SK-MEL-5 (cell line): ENCODE data around the gene SLC22A23. TPM values are rescaled to one million over a fixed set of nuclear protein-coding genes. Genes with fewer than 3 reads are reported as not detected.

Experiments used
- DNase-seq: peaks from one replicate; pipeline ENCODE4 v3.0.0-alpha.2; 2016; ENCODE audit warnings: low read depth, low spot score
- in situ Hi-C: cut with HindIII; loops from 2 replicates; pipeline ENCODE4 v1.10.0; 2016; ENCODE audit warnings: low sequenced_read_pairs, high pct_unique_total_duplicates, low pct_unique_long_range_greater_than_20kb
- total RNA-seq: library from RNA; depleted of rRNA; stranded (reverse); fragments of >200 nt; shearing (Covaris generic); gene quantifications from 2 replicates; pipeline ENCODE4 v1.2.3, GENCODE V29; 2014

SLC22A23 gene
- total RNA-seq, 1 experiment from 2014 or later: 6.2 TPM

GRCh38 chr6:3483675-3484074 lies 26.8 kb upstream of the SLC22A23 start:
- in situ Hi-C loops: no loop called here
- DNase-seq: no peak

- no peak for DNase-seq
- in situ Hi-C loops: no loop called here
Observed at GRCh38 chr6:3482869-3483268, 26.0 kb upstream of the SLC22A23 start.

GRCh38 chr6:3481640-3482039 lies 24.8 kb upstream of the SLC22A23 start:
- in situ Hi-C loops: no loop called here
- DNase-seq: no peak

- DNase-seq: no peak
- in situ Hi-C loops: no loop called here
Observed at GRCh38 chr6:3480009-3480408, 23.2 kb upstream of the SLC22A23 start.

GRCh38 chr6:3473773-3474172 lies 16.9 kb upstream of the SLC22A23 start:
- in situ Hi-C loops: no loop called here
- no peak for DNase-seq

GRCh38 chr6:3471711-3472110 lies 14.9 kb upstream of the SLC22A23 start:
- no peak for DNase-seq
- in situ Hi-C loops: no loop called here

GRCh38 chr6:3471286-3471685 lies 14.4 kb upstream of the SLC22A23 start:
- no peak for DNase-seq
- in situ Hi-C loops: no loop called here

GRCh38 chr6:3468585-3468984 lies 11.7 kb upstream of the SLC22A23 start:
- in situ Hi-C loops: no loop called here
- DNase-seq: no peak

- no peak for DNase-seq
- in situ Hi-C loops: no loop called here
Observed at GRCh38 chr6:3467996-3468395, 11.1 kb upstream of the SLC22A23 start.

GRCh38 chr6:3466488-3467219 lies 9.8 kb upstream of the SLC22A23 start:
- no peak for DNase-seq
- in situ Hi-C loops: no loop called here

GRCh38 chr6:3460253-3460652 lies 3.4 kb upstream of the SLC22A23 start:
- no peak for DNase-seq
- in situ Hi-C loops: no loop called here

- DNase-seq: peak; percentile 21
- in situ Hi-C loops: no loop called here
Observed at GRCh38 chr6:3458706-3459421, 2.0 kb upstream of the SLC22A23 start.

- in situ Hi-C loops: no loop called here
- peak; percentile 58 for DNase-seq
Observed at GRCh38 chr6:3457710-3458602, 1.1 kb upstream of the SLC22A23 start.

- in situ Hi-C loops: no loop called here
Observed at GRCh38 chr6:3456395-3456897, 404 bp downstream of the SLC22A23 start.

GRCh38 chr6:3455569-3456394 lies 1.1 kb downstream of the SLC22A23 start:
- DNase-seq: no peak
- in situ Hi-C loops: no loop called here

More at GRCh38 chr6:3456395-3456897, 404 bp downstream of the SLC22A23 start:
- no peak for DNase-seq

GRCh38 chr6:3455147-3455568 lies 1.7 kb downstream of the SLC22A23 start:
- no peak for DNase-seq
- in situ Hi-C loops: no loop called here

- no peak for DNase-seq
- in situ Hi-C loops: no loop called here
Observed at GRCh38 chr6:3454273-3455010, 2.4 kb downstream of the SLC22A23 start.
